ENCODE measurements around the gene VEGFA. TPM values are rescaled to one million over a fixed set of nuclear protein-coding genes. Genes with fewer than 3 reads are reported as not detected.

The VEGFA gene
- total RNA-seq, 1 experiment from 2014 or later, result 146 TPM

GRCh38 chr6:43827898-43828297 is 57.9 kb downstream of the VEGFA start:
- H3K27ac ChIP-seq (ENCODE audit: low read length), result no peak overlapping the region
- no peaks in the 10 kb centered on the region for H3K79me2 ChIP-seq (ENCODE audit: low read length)
- H4K20me1 ChIP-seq (ENCODE audit: insufficient read depth, low read depth, low read length), result no peaks in the 10 kb centered on the region
- no peaks in the 10 kb centered on the region for H3K9me3 ChIP-seq (ENCODE audit: low read length)
- no peak overlapping the region for H3K9ac ChIP-seq (ENCODE audit: low read length)
- no peaks in the 10 kb centered on the region for H3K27me3 ChIP-seq (ENCODE audit: low read length)
- H3K36me3 ChIP-seq (ENCODE audit: insufficient read depth, low read length), result no peaks in the 10 kb centered on the region
- H3K9me2 ChIP-seq (replicated peaks; ENCODE audit: insufficient read depth, low read length), result no peaks in the 10 kb centered on the region
- H3K4me2 ChIP-seq (ENCODE audit: low read depth, low read length, poor library complexity, severe bottlenecking), result no peak overlapping the region
- H2AFZ ChIP-seq (ENCODE audit: low read length), result no peak overlapping the region
- peaks cover 5% of the 10 kb centered on the region for H3K4me1 ChIP-seq (ENCODE audit: low read length)
- no peak for DNase-seq
- H3K4me3 ChIP-seq (ENCODE audit: low read length), result no peak overlapping the region

GRCh38 chr6:43828711-43829110 is 58.7 kb downstream of the VEGFA start:
- Histone ChIP-seq H3K36me3 (ENCODE audit: insufficient read depth, low read length) (no peaks in the 10 kb centered on the region), H3K27ac (ENCODE audit: low read length) (no peak overlapping the region), H4K20me1 (ENCODE audit: insufficient read depth, low read depth, low read length) (no peaks in the 10 kb centered on the region), H3K4me2 (ENCODE audit: low read depth, low read length, poor library complexity, severe bottlenecking) (peak overlapping the region; percentile 17), H3K4me3 (ENCODE audit: low read length) (no peak overlapping the region), H3K4me1 (ENCODE audit: low read length) (peaks cover 5% of the 10 kb centered on the region), H3K27me3 (ENCODE audit: low read length) (no peaks in the 10 kb centered on the region), H3K9me2 (replicated peaks; ENCODE audit: insufficient read depth, low read length) (no peaks in the 10 kb centered on the region), H3K9ac (ENCODE audit: low read length) (no peak overlapping the region), H2AFZ (ENCODE audit: low read length) (0 out of 2 replicates have a peak overlapping the region, but pooled peaks have one; percentile 41), H3K9me3 (ENCODE audit: low read length) (no peaks in the 10 kb centered on the region), H3K79me2 (ENCODE audit: low read length) (no peaks in the 10 kb centered on the region)
- peak; percentile 91 for DNase-seq

GRCh38 chr6:43829470-43829869 is 59.5 kb downstream of the VEGFA start:
- Histone ChIP-seq H3K4me2 (ENCODE audit: low read depth, low read length, poor library complexity, severe bottlenecking) (no peak overlapping the region), H3K9me3 (ENCODE audit: low read length) (no peaks in the 10 kb centered on the region), H3K4me1 (ENCODE audit: low read length) (peaks cover 5% of the 10 kb centered on the region), H3K4me3 (ENCODE audit: low read length) (no peak overlapping the region), H3K9me2 (replicated peaks; ENCODE audit: insufficient read depth, low read length) (no peaks in the 10 kb centered on the region), H3K27ac (ENCODE audit: low read length) (no peak overlapping the region), H3K79me2 (ENCODE audit: low read length) (no peaks in the 10 kb centered on the region), H3K36me3 (ENCODE audit: insufficient read depth, low read length) (no peaks in the 10 kb centered on the region), H3K27me3 (ENCODE audit: low read length) (no peaks in the 10 kb centered on the region), H2AFZ (ENCODE audit: low read length) (no peak overlapping the region), H4K20me1 (ENCODE audit: insufficient read depth, low read depth, low read length) (no peaks in the 10 kb centered on the region), H3K9ac (ENCODE audit: low read length) (no peak overlapping the region)
- DNase-seq, result no peak

DNA sequence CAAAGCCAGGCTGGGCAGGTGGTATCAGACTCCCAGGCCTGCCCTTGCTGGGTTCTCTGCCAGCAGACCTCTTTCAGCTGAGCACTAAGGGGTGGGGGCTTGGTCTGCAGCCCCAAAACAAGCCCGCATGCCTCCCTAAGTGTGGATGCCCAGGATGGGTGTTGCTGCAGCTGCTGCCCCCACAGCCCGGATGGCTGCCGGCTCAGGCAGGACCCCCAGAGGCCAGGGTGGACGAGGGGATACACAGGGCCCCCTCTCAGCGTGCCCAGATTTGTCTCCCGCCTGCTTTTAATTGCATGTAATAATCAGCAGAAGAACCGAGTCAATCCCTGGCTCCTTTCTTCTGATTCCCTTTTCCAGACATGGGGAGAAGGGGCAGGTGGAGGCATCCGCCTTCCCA is 60.8 kb downstream of the VEGFA start:
- DNase-seq, result no peak
- Histone ChIP-seq H3K9me2 (replicated peaks; ENCODE audit: insufficient read depth, low read length) (no peaks in the 10 kb centered on the region), H3K9me3 (ENCODE audit: low read length) (no peaks in the 10 kb centered on the region), H3K79me2 (ENCODE audit: low read length) (no peaks in the 10 kb centered on the region), H3K4me1 (ENCODE audit: low read length) (peaks cover 5% of the 10 kb centered on the region), H3K27me3 (ENCODE audit: low read length) (no peaks in the 10 kb centered on the region), H3K36me3 (ENCODE audit: insufficient read depth, low read length) (no peaks in the 10 kb centered on the region), H3K4me2 (ENCODE audit: low read depth, low read length, poor library complexity, severe bottlenecking) (no peak overlapping the region), H3K9ac (ENCODE audit: low read length) (no peak overlapping the region), H3K27ac (ENCODE audit: low read length) (no peak overlapping the region), H2AFZ (ENCODE audit: low read length) (no peak overlapping the region), H4K20me1 (ENCODE audit: insufficient read depth, low read depth, low read length) (no peaks in the 10 kb centered on the region), H3K4me3 (ENCODE audit: low read length) (no peak overlapping the region)

GRCh38 chr6:43831191-43831590 is 61.2 kb downstream of the VEGFA start:
- no peak overlapping the region for H3K27ac ChIP-seq (ENCODE audit: low read length)
- H2AFZ ChIP-seq (ENCODE audit: low read length), result no peak overlapping the region
- no peak overlapping the region for H3K4me2 ChIP-seq (ENCODE audit: low read depth, low read length, poor library complexity, severe bottlenecking)
- H3K27me3 ChIP-seq (ENCODE audit: low read length), result no peaks in the 10 kb centered on the region
- H3K36me3 ChIP-seq (ENCODE audit: insufficient read depth, low read length), result no peaks in the 10 kb centered on the region
- no peak overlapping the region for H3K9ac ChIP-seq (ENCODE audit: low read length)
- DNase-seq, result no peak
- peaks cover 5% of the 10 kb centered on the region for H3K4me1 ChIP-seq (ENCODE audit: low read length)
- H4K20me1 ChIP-seq (ENCODE audit: insufficient read depth, low read depth, low read length), result no peaks in the 10 kb centered on the region
- H3K9me2 ChIP-seq (replicated peaks; ENCODE audit: insufficient read depth, low read length), result no peaks in the 10 kb centered on the region
- no peak overlapping the region for H3K4me3 ChIP-seq (ENCODE audit: low read length)
- H3K9me3 ChIP-seq (ENCODE audit: low read length), result no peaks in the 10 kb centered on the region
- no peaks in the 10 kb centered on the region for H3K79me2 ChIP-seq (ENCODE audit: low read length)

DNA sequence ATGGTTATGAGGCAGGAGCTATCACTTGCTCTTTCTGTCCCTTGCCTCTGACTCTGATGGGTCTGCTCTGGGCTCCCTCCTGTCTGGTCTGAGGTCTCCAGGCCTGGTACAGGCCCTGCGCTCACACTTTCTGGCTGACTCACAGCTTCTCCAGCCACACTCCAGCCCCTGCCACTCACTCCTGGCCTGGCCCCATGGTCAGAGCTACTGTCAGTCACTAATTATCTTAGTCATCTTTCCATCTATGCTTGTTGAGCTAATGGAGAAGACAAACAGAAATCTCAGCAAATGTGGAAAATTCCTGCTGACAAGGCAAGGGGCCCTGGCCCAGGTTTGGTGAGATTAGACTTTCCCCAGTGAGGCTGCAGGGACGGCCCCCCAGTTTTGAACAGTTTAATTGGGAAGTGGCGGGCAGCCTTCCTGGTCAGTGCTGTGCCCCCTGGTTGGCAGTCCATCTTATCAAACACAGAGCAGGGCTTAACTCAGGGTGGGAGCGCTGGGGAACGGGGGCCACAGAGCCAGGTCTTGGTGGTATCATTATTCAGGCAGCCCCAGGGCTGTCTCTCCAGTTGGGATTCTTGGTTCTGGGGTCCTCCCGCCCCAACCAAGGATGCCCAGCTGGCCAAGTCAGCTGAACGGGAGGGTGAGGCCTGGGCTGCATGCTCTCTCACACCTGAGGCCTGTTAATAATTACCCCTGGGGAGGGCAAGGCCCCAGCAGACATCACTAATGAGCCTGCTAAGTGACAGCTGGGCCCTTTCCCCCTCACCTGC is 63.4 kb downstream of the VEGFA start:
- Histone ChIP-seq H3K27me3 (ENCODE audit: low read length) (no peaks in the 10 kb centered on the region), H3K27ac (ENCODE audit: low read length) (no peak overlapping the region), H3K9ac (ENCODE audit: low read length) (no peak overlapping the region), H3K4me1 (ENCODE audit: low read length) (peaks cover 3% of the 10 kb centered on the region), H3K79me2 (ENCODE audit: low read length) (no peaks in the 10 kb centered on the region), H3K4me2 (ENCODE audit: low read depth, low read length, poor library complexity, severe bottlenecking) (no peak overlapping the region), H3K9me2 (replicated peaks; ENCODE audit: insufficient read depth, low read length) (no peaks in the 10 kb centered on the region), H3K4me3 (ENCODE audit: low read length) (no peak overlapping the region), H4K20me1 (ENCODE audit: insufficient read depth, low read depth, low read length) (no peaks in the 10 kb centered on the region), H3K9me3 (ENCODE audit: low read length) (no peaks in the 10 kb centered on the region), H3K36me3 (ENCODE audit: insufficient read depth, low read length) (no peaks in the 10 kb centered on the region), H2AFZ (ENCODE audit: low read length) (no peak overlapping the region)
- no peak for DNase-seq

GRCh38 chr6:43833996-43834390 is 64.0 kb downstream of the VEGFA start:
- no peaks in the 10 kb centered on the region for H3K36me3 ChIP-seq (ENCODE audit: insufficient read depth, low read length)
- H3K4me2 ChIP-seq (ENCODE audit: low read depth, low read length, poor library complexity, severe bottlenecking), result no peak overlapping the region
- H3K27me3 ChIP-seq (ENCODE audit: low read length), result no peaks in the 10 kb centered on the region

DNA sequence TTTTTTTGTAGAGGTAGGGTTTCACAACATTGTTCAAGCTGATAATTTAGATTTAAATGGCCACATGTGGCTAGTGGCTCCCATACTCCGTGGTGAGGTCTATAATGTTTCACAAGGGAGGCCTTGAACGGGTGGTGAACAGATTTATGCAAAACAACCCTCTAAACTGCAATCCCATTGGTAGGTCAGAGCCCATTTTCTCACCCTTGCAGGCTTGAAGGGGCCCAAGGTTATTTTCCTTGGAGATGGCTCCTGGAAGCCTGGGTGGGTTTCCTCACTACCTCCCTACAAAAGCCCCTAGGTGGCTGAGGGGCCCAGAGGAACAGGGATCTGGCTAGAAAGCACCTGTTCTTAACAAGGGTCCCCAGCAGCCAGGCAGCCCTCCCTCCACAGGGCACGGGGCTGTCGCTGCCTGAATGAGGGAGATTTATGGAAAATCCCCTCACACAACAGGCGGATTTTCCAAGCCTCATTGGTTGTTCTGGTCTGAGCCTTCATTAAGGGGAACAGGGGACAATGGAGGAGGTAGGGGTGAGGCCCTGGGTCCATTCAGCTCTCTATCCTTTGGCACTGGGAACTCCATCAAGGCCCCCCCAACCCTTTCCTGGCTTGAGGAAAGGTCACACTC is 64.6 kb downstream of the VEGFA start:
- no peak overlapping the region for H2AFZ ChIP-seq (ENCODE audit: low read length)
- H3K9ac ChIP-seq (ENCODE audit: low read length), result no peak overlapping the region
- no peak for DNase-seq
- no peaks in the 10 kb centered on the region for H3K79me2 ChIP-seq (ENCODE audit: low read length)
- H3K27ac ChIP-seq (ENCODE audit: low read length), result no peak overlapping the region
- H3K4me2 ChIP-seq (ENCODE audit: low read depth, low read length, poor library complexity, severe bottlenecking), result no peak overlapping the region
- no peaks in the 10 kb centered on the region for H3K4me1 ChIP-seq (ENCODE audit: low read length)
- no peaks in the 10 kb centered on the region for H3K9me3 ChIP-seq (ENCODE audit: low read length)
- no peak overlapping the region for H3K4me3 ChIP-seq (ENCODE audit: low read length)
- no peaks in the 10 kb centered on the region for H3K27me3 ChIP-seq (ENCODE audit: low read length)
- H3K9me2 ChIP-seq (replicated peaks; ENCODE audit: insufficient read depth, low read length), result no peaks in the 10 kb centered on the region
- no peaks in the 10 kb centered on the region for H3K36me3 ChIP-seq (ENCODE audit: insufficient read depth, low read length)
- no peaks in the 10 kb centered on the region for H4K20me1 ChIP-seq (ENCODE audit: insufficient read depth, low read depth, low read length)

More at GRCh38 chr6:43833996-43834390, 64.0 kb downstream of the VEGFA start:
- DNase-seq, result no peak
- H3K4me1 ChIP-seq (ENCODE audit: low read length), result no peaks in the 10 kb centered on the region
- no peaks in the 10 kb centered on the region for H3K9me2 ChIP-seq (replicated peaks; ENCODE audit: insufficient read depth, low read length)
- no peak overlapping the region for H3K27ac ChIP-seq (ENCODE audit: low read length)
- H2AFZ ChIP-seq (ENCODE audit: low read length), result no peak overlapping the region
- H3K4me3 ChIP-seq (ENCODE audit: low read length), result no peak overlapping the region
- H3K79me2 ChIP-seq (ENCODE audit: low read length), result no peaks in the 10 kb centered on the region
- H4K20me1 ChIP-seq (ENCODE audit: insufficient read depth, low read depth, low read length), result no peaks in the 10 kb centered on the region
- no peaks in the 10 kb centered on the region for H3K9me3 ChIP-seq (ENCODE audit: low read length)
- no peak overlapping the region for H3K9ac ChIP-seq (ENCODE audit: low read length)

Measured in Karpas-422 (cell line).